HG02588 (cell line): ENCODE measurements around the gene RNF141.

Source experiments
- ATAC-seq: cut with Tn5 transposase; IDR thresholded peaks from one replicate; pipeline ENCODE4 v1.9.1; 2021; ENCODE audit warnings: mild to moderate bottlenecking, moderate library complexity; ENCODE audit not compliant: unreplicated experiment

RNF141 gene

DNA sequence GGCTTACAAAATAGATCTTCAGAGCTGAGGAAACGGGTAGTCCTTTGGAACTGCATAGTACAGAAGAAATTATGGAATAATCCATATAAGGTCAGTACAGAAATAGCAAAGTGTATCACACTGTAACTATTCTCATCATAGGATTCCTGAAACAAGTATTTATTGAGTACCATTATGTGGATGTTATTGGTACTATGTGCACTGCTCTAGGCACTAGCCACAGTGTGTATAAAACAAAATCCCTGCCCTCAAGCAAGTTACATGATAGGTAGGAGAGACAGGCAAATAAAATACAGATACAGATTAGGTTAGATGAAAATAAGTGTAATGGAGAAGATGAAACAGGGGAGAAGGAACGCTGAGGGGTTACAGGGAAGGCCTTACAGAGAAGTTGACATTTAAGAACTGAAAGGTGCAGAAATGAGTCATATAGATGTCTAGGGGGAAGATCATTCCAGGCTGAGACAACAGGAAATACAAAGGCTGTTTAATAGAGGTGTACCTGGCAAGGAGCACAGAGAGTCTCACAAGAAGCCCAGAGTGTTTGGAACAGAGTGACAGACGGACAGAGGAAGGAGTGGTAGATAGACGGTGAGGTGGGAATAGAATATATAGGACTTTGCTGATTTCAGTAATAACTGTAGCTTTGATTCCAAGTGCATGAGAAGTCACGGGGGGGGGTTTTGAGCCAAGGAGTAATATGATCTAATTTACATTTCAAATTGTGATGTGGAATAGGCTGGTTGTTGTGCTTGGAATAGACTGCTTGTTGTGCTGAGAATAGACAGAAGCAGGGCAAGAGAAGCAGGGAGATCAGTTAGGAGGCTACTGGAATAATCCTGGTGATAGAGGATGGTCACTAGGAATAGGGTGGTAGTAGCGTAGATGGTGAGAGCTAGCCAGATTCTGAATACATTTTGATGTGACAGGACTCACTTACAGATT lies 13.7 kb downstream of the RNF141 start:
- ATAC-seq, result no peak

DNA sequence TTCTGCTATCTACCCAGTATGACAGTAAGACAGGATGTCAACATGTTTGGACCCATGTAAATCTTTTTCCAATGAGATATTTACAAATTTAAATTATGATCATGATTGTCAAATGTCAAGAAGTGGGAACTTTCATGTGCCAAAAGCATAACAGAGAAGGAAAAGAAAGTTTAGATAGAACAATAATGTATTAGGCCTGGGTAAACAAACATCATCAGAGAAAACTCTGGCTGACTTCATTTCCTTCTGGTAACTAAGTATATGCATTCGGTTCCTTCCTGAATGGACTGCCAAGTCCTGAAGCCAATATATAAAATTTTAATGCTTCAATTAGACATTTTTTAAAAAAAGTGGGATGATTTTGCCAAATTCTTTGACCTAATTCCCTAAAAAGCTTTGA lies 16.5 kb downstream of the RNF141 start:
- ATAC-seq, result no peak

DNA sequence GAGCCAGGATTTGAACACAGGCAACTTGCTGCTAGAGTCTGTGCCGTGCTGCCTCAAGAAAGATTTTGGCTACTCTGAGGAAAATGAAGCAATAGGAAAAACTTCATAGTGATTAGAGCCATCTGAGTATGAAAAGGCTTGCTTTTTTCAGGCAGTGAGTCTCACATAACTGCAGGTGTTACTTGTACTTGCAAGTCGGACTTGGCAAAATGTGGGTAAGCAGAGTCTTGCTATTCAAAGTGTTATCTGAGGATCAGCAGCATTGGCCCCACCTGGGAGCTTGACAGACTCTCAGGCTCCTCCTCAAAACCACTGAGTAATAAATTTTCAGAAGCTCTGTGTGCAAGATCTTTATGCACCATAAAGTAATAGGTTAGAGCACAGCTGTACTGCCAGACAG lies 18.1 kb downstream of the RNF141 start:
- no peak for ATAC-seq

DNA sequence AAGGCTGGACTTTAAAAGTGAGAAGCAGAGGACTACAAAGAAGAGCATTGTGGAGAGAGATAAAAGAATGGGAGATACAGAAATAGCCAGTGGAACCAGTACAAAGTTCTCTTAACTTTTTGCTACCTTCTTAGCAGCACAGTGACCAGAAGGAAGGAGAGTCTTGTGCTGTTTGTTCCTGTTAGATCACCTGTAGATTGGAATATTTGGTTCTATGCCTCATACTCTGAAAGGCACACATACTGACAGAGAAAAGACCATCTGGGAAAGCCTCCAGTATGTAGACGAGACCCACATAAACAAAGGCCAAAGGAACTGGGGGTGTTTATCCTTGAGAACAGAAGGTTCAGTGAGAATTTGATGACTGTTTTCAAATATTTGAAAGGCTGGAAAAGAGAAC lies 18.7 kb downstream of the RNF141 start:
- ATAC-seq, result no peak

DNA sequence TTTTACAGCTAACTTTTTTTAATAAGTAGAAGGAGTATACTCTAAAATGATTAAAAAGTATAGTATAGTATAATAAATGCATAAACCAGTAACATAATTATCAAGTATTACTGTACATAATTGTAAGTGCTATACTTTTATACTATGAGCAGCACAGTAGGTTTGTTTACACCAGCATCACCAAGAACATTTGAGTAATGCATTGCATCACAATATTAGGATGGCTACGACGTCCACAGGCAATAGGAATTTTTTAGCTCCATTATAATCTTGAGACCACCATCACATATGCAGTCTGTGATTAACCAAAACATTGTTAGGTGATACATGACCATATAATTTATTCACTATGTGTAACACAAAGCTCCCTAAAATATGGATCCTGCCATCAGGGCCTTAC lies 20.4 kb downstream of the RNF141 start:
- ATAC-seq, result no peak

DNA sequence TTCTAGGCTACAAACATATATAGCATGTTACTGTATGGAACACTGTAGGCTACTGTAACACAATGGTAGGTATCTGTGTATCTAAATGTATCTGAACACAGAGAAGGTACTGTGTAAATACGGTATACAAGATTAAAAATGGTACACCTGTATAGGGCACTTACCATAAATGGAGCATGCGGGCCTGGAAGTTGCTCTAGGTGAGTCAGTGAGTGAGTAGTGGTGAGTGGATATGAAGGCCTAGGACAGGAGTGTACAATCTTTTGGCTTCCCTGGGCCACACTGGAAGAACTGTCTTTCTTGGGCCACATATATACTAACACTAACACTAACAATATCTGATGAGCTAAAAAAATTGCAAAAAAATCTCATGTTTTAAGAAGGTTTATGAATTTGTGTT lies 21.4 kb downstream of the RNF141 start:
- no peak for ATAC-seq

DNA sequence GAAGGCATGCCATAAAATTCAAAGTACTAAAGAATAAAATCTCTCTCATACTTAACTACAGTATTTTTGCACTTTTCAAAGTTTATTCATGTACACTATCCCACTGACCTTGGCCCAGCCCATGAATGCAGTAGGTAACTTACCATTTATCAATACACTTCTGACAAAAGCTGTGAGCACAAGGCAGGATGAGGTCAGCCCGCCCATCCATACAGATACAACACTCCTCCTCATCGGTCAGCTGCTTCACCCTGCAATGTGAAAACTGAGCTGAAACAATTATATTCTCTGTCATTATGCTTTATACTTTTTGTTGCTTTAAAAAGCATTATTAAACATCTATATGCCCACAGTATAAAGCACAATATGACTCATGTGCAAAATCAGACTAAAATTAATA lies 22.1 kb downstream of the RNF141 start:
- ATAC-seq, result no peak

DNA sequence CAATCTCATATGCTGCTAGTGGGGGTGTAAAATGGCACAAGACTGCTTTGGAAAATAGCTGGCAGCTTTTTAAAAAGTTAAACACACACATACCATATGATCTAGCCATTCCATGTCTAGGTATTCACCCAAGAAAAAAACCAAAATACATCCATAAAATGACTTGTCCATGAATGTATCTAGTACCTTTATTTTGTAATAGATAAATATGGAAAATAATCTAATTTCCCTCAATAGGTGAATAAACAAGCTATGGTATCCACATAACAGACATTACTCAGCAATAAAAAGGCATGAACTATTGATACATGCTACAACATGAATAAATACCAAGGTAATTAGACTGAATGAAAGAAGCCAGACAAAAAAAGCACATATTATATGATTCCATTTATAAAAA lies 22.9 kb downstream of the RNF141 start:
- ATAC-seq, result no peak

DNA sequence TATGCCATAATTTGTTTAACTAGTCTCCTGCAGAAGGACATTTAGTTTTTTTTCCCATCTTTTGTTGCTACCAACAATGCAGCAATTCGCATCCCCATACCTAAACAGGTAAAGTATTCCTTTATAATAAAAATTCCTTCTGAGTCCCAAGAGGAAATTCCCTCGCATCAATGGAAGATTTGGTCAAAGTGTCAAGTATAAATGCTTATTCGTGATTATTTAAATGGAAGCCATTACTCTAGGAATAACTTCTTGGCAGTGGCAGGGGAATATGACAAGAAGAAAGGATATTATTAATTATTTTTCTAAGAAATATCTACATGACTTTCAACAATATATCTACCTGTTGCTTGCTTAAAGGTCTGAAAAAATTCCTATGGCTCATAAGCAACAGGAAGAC lies 25.6 kb downstream of the RNF141 start:
- no peak for ATAC-seq

DNA sequence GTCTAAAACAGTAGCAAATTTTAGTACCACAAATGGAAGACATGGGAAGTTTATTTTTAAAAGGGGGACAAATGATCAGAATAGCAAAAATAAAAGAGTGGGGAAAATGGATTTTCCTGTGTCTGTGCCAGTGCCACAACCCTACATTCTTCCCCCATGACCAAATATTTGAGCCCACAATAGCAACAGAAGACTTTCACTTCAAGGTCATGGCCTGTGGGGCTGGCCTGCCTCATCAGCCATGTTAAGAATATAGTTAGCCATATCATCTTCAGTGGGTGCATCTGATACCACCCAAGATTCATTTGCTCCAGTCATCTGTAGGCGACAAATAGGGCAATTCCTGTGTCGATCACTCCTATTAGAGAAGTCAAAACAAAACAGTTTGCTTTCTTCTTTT lies 26.3 kb downstream of the RNF141 start:
- ATAC-seq, result no peak

DNA sequence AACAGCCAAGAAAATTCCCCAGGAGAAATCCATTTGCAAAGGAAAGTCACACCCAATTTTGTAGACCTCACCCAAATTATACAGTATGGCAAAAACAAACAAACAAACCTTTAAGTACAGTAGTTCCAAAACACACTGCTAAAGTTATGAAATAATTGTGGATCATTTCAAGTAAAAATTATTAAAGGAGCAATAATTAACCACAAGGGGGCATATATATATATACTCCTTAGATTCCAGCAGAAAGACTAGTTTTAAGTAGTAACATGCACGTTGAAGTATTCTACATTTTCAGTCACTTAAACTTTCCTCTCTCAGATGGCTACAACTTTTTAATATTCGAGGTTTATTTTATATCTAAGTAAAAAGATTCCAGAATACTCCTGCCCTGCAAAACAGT lies 26.8 kb downstream of the RNF141 start:
- ATAC-seq, result no peak

DNA sequence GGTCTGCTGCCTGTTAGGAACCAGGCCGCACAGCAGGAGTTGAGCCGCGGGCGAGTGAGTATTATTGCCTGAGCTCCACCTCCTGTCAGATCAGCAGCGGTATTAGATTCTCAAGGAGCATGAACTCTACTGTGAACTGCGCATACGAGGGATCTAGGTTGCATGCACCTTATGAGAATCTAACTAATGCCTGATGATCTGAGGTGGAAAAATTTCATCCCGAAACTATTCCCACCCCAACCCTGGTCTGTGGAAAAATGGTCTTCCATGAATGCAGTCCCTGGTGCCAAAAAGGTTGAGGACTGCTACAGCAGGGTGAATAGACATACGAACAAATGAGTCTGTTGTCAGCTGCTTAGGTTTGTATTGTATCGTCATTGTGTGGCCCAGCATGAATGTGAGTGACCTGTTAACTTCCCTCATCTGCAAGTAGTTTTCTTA lies 29.8 kb downstream of the RNF141 start:
- ATAC-seq, result no peak

DNA sequence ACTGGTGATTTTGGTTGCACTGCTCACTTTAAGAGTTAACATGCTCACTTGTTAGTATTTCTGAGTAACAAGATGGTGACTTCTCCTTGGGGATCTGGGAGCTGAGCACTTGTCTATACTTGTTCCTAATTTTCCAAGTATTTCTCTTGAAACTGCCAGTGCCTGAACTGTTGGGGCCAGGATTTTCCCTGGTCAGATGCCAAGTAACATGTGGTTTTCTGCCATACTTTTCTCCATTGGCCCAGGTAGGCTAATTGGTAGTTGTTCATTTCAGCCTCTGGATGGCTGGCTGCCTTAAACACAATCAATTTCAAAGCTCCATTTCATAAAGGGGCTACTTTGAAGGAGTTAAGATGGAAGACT lies 35.0 kb downstream of the RNF141 start:
- ATAC-seq, result no peak

DNA sequence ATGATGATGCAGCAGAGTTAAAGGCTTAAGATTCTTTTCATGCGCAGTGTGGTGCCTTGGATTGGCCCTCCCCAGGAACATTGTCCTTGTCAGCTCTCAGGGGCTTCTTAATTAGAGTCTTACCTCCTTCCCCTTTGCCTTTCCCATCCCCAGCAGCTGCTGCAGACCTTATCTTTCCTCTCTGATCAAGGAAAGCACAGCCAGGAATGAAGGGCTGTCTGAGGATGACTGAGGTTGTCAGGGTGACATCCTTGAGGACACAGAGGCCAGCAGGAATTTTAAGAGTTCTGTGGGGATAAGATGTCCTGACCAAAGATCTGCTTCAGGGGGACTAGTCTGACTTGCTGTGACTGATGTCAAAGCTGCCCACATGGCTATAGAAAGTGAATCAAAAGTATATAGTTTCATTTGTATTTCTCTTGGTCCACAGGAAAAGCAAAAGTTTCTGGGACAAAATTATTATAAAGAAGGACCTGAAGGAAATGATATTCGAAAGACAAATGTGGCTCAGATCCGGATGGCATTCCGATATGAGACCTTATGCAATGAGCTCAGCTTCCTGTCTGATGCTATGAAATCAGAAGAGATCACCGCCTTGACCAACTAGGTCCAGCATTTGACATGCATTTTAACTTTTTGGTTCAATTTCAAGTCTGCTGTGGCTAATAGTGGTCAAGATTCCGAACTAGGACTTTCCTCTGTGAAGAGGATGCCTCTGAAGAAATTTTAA lies 35.5 kb downstream of the RNF141 start:
- no peak for ATAC-seq

DNA sequence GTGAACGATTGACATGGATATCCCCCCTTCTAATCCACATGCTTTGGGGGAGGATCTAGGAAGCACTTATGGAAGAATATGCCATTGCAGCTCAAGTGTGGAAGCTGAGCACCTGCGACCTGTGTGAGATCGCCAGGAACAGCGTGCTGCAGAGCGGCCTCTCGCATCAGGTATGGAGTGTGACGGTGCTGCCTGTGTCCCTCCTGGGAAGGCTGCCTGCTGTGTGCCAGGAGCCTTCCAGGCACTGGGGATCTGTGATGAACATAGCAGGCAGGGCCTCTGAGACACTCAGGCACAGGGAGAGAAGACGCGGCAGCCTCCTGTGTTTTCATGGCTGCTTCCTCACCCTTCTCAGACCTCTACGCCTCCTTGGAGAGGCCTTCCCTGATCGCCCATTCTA lies 36.5 kb downstream of the RNF141 start:
- ATAC-seq, result no peak

DNA sequence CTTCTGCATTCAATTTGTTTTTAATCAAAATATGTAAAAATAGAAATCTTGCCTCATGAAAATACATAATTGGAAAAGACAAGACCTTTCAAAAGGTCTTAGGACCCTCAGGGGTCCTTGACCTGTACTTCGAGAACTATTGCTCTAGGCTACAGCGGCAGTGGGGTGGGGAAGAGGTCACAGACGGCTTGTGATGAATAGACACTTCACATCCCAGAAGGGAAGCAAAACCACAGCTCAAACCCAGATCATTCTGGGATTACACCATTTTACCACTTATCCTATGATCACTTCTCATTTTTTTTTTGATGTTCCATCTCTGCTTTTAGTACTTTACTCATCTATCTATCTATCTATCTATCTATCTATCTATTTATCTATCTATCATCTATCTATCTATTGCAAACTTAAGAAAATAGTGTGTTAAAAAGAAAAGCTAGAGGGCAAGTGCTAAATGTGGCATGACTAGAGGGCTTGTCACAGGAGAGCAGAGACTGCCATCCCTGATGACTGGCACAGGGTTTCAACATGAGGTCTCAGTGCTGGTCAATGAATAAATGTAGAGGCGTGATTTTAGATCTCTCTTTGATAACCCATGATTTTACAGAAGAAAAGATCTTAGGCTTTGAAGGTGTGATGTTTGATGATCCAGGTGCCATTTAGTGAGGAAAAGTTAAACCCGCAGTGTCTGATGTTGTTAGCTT lies 37.1 kb downstream of the RNF141 start:
- no peak for ATAC-seq

DNA sequence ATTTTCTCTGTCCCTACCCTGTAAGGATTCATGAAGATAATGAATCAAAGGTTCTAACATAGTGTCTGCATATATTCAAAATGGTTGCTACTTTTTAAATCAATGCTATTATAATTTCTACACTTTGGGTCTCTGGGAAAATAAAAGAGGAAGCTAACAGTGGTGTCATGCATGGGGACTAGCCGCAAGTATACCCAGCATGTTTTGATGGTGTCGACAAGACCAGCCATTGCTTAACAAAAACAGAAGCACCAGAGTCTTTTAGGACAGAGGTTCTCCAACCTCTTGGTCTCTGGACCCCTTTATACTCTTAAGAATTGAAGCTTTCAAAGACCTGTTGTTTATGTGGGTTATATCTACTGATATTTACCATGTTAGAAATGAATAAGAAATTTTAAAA lies 37.8 kb downstream of the RNF141 start:
- no peak for ATAC-seq

DNA sequence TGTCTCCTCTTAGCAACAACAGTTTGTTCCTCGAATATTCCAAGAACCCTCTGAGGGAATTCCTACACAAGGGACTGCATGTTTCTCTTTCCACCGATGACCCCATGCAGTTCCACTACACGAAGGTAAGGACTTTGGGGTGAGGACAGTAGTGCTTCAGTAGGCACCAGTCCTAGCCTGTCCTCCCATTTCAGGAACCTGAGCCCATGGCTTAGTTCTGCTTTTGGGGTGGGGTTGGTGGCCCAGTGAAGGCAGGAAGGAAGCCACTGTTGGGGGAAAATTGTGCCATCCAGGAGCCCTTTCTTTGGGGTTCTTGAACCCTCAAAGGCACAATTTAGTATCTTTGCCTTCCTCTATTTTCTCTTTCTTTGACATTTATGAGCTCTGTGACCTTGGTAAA lies 38.2 kb downstream of the RNF141 start:
- no peak for ATAC-seq

DNA sequence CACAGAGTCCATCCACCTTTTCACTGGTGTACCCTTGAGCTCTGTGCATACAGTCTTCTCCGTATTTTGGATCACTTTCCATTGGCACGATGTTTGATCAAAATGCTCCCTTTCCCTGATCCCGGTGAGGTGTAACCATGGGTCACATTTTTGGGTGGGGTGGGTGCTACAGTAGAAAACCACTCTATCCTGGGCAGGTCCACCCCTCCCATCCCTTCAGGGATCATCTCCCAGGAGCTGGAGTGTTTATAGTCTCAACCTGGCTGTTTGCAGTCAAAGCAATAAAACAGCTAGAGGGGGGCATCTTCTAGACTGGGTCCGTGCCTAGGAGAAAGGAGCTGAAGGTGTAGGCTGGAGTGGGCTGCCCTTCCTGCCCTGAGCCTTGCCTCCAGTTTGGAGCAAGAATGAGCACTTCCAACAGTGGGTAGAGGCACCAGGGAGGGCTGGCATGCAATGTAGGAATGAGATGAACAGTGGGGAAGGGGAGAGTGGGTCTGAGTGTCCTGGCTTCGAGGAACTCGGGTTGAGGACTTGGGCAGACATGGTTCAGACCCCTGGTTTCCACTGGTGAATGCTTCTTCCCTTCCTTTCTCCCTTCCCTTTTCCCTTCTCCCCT lies 38.8 kb downstream of the RNF141 start:
- no peak for ATAC-seq

DNA sequence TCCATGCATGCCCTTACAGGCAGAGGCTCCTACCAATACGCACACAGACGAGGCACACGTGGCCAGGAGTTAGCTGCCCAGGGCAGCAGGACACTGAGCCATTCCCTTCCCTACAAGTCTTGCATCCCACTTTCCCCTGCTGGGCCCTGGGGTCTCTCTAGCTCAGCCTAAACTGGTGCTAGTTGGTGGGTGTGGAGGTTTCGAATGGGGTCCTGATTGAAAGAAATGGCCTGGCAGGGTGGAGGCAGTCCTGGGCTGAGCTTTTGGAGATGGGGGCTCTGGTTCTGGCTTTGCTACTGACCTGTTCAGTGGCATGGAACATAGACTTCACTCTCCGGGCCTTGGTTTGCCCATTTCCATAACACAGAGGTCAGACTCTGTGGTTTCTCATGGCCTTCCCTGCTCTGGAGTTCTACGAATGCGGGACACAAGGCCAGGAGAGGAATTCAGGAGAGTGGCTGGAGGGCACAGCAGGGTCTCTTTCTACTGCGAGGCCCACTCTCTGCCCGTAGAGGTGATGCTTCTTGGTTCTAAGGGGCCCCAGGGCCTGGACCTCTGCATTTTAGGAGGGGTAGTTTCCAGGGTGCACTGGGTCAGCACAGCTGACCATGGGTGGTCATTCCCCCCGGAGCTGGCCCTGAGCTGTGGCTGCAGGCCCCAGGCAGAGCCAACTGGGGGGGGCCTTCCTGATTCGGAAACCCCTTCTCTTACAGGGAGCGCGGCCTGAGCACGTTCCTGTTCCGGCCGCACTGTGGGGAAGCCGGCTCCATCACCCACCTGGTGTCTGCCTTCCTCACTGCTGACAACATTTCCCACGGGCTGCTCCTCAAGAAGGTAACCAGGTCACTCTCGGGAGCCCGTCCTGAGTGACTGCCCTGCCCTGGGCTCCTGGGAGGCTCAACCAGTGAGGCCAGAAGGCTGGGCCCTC lies 40.0 kb downstream of the RNF141 start:
- no peak for ATAC-seq
